AG04450 (cell line): Measurements from ENCODE around the gene SLC1A3. TPM values are rescaled to one million over a fixed set of nuclear protein-coding genes. Genes with fewer than 3 reads are reported as not detected.

Source experiments
- CTCF ChIA-PET: fragments of 300-600, 350-600 bp; formaldehyde crosslinking; extraction: SDS; loops from one replicate; lab custom pipeline; 2022; ENCODE audit warnings: antibody characterized with exemption, inconsistent platforms; lab: Charles Lee
- POLR2A ChIA-PET: fragments of 350-600 bp; formaldehyde crosslinking; extraction: SDS; loops from one replicate; lab custom pipeline; 2021; ENCODE audit warnings: antibody characterized with exemption, inconsistent platforms; lab: Yijun Ruan, JAX
- DNase-seq: peaks from one replicate; pipeline ENCODE4 v3.0.0-alpha.2; 2011; ENCODE audit warnings: low read depth, low spot score
- H3K27ac ChIP-seq: one replicate; pipeline ENCODE4 v1.5.1; 2012; ENCODE audit warnings: low read depth, low read length, control low read depth
- H3K27me3 ChIP-seq: one replicate; pipeline ENCODE4 v1.6.0; 2012; ENCODE audit warnings: low read length; ENCODE audit not compliant: control insufficient read depth, insufficient read depth
- H3K4me3 ChIP-seq: 2 replicates; pipeline ENCODE4 v1.5.1; 2011; ENCODE audit warnings: mild to moderate bottlenecking, low read depth, low read length, control low read depth
- H3K9me3 ChIP-seq: 2 replicates; pipeline ENCODE4 v1.5.1; 2012; ENCODE audit warnings: low read length; ENCODE audit not compliant: control insufficient read depth, insufficient read depth
- polyA plus RNA-seq: library from polyadenylated mRNA; depleted of rRNA; stranded (reverse); fragments of >200 nt; gene quantifications from 2 replicates; pipeline ENCODE4 v1.2.3, GENCODE V29; 2011
- TF ChIP-seq, protein P1 (sequence below): IDR thresholded peaks from 2 replicates; pipeline ENCODE4 v1.5.1; 2011; ENCODE audit warnings: low read depth, low read length, control low read depth, inconsistent platforms

The SLC1A3 gene
- polyA plus RNA-seq, 1 experiment: 2.2 TPM

DNA sequence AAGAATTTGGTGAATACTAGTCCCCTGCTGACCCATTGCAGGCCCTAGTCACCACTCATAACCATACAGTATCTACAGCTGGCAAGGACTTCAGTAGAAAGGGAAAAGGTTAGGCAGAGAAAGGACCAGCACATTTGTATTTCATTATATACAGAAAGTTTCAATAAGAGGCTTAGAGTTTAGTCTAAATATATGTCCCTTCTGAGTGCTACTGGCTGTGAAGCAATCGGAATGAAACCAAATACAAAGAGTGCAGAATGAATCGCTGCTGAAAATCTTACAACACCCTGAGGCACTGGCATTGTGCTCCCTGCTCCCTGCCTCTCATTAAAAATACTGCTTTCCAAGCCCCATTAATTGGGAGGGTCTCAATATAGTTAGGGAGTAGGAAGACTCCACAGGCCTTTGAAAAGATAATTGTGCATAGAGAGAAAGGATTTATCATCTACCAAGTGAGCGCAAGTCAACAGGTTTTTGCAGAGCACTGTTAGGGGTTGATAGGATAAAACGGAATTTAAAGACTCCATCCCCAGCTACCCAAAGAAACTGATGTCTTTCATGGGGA, 110.8 kb downstream of the SLC1A3 start:
- no peak overlapping the region for H3K4me3 ChIP-seq
- ChIA-PET CTCF (no interaction called here), POLR2A (no interaction called here)
- TF ChIP-seq, protein P1, sequence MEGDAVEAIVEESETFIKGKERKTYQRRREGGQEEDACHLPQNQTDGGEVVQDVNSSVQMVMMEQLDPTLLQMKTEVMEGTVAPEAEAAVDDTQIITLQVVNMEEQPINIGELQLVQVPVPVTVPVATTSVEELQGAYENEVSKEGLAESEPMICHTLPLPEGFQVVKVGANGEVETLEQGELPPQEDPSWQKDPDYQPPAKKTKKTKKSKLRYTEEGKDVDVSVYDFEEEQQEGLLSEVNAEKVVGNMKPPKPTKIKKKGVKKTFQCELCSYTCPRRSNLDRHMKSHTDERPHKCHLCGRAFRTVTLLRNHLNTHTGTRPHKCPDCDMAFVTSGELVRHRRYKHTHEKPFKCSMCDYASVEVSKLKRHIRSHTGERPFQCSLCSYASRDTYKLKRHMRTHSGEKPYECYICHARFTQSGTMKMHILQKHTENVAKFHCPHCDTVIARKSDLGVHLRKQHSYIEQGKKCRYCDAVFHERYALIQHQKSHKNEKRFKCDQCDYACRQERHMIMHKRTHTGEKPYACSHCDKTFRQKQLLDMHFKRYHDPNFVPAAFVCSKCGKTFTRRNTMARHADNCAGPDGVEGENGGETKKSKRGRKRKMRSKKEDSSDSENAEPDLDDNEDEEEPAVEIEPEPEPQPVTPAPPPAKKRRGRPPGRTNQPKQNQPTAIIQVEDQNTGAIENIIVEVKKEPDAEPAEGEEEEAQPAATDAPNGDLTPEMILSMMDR: no peak
- no peak for DNase-seq
- no peaks in the 10 kb centered on the region for H3K9me3 ChIP-seq
- H3K27ac ChIP-seq: no peak overlapping the region
- H3K27me3 ChIP-seq: peaks cover 2% of the 10 kb centered on the region

DNA sequence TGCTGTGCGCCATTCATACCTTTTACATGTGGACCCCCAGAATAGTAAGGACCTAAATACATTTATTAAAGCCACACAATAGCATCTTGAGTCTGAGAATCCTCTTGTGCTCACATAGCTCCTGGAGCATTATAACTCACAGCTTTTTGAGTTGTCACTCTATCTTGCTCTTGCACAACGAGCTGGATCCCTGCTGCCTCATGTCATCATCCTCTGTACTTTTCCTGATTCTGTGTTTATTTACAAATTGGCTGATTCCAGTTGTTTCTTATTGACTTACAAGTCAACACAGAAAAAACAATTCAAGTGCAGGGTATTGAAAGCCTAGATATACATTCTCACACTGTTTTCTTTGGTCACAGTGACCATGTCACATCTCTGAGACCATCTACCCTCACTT, 112.9 kb downstream of the SLC1A3 start:
- no peak overlapping the region for H3K4me3 ChIP-seq
- CTCF ChIA-PET: interaction anchor here (0.9 to 1.1 kb wide), 2 partner anchors 9 to 23 kb away, joined by 3 read pairs; no protein-coding TSS in a partner anchor
- H3K27ac ChIP-seq: no peak overlapping the region
- DNase-seq: no peak
- POLR2A ChIA-PET: no interaction called here
- TF ChIP-seq, protein P1: no peak
- peaks cover 2% of the 10 kb centered on the region for H3K27me3 ChIP-seq
- no peaks in the 10 kb centered on the region for H3K9me3 ChIP-seq

DNA sequence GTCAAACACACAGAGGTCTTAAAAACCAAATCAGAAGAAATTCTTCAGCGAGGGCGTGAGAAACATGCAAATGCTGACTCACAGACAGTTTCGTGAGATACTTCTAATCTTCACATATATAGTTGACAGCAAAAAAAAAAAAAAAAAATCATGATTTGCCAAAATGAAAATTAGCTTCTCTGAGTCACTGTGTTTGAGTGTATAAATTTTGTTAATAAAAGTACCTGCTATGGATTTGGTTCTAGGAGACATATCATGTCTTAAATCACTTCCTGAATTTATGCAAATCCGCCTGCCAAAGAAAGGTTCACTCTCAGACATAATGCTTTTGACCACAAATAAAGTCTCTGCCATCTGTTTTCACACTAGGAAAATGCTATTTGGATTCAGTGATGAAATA, 114.3 kb downstream of the SLC1A3 start:
- no peaks in the 10 kb centered on the region for H3K9me3 ChIP-seq
- ChIA-PET POLR2A (no interaction called here), CTCF (interaction anchor here (0.6 to 1.8 kb wide), 3 partner anchors 9 to 24 kb away, joined by 3 to 5 read pairs (median 4); no protein-coding TSS in a partner anchor)
- H3K4me3 ChIP-seq: no peak overlapping the region
- TF ChIP-seq, protein P1: no peak
- DNase-seq: no peak
- no peak overlapping the region for H3K27ac ChIP-seq
- no peaks in the 10 kb centered on the region for H3K27me3 ChIP-seq

DNA sequence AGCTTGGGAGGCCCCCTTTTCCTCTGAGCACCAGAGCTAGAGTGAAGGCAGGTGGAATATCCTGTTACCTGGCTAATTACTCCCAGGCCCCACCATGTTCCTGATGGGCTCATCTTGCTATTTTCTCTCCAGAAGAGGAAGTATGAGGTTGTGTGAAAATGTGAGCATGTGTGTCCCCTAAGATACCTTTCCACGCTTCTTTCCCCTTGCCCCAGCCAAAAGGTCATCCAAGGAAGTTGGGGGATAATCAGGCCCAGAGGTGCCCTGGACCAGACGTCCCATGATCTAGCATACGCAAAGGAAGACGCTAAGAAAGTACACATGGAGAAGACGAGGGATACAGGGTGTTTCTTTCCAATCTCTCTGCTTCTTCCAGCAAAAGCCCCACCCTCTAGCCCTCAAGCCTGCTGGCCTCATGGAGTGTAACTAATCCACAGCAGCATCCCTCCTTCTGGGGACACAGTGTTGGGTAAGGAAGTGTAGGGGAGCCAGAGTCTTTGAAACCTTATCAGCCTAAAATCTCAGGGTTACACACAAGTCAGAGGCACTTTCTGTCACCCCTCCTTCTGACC, 115.3 kb downstream of the SLC1A3 start:
- no peaks in the 10 kb centered on the region for H3K27me3 ChIP-seq
- no peak overlapping the region for H3K4me3 ChIP-seq
- ChIA-PET CTCF (interaction anchor here (1.8 kb wide), 1 partner anchor 8 kb away, joined by 5 read pairs; no protein-coding TSS in a partner anchor), POLR2A (no interaction called here)
- DNase-seq: no peak
- no peaks in the 10 kb centered on the region for H3K9me3 ChIP-seq
- TF ChIP-seq, protein P1: no peak
- H3K27ac ChIP-seq: no peak overlapping the region

DNA sequence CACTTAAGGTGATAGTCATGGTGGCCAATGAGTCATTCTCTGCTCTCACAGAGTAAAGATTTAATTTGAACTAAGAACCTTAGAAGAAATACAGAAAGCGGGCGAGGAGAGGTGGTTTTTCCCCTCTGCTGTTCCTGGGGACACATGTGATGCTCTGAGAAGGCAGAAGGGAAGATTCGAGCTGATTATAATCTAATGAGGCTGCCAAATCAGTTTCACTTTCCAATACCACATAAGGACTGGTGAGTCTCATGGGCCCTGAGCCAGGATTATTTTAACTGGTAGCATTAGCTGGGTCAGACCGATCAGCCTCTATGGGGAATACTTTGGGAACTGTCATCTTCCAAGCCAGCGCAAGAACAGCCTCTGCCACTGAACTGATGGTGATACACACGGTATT, 116.5 kb downstream of the SLC1A3 start:
- CTCF ChIA-PET: interaction anchor here (0.7 to 1.0 kb wide), 3 partner anchors 54 to 1292 kb away, joined by 3 to 5 read pairs (median 3); no protein-coding TSS in a partner anchor
- Histone ChIP-seq H3K9me3 (no peaks in the 10 kb centered on the region), H3K4me3 (no peak overlapping the region), H3K27ac (no peak overlapping the region), H3K27me3 (peaks cover 3% of the 10 kb centered on the region)
- TF ChIP-seq, protein P1: no peak
- POLR2A ChIA-PET: no interaction called here
- no peak for DNase-seq
